Esophagus muscularis mucosa (tissue), 4 donors: ENCODE measurements around the gene KLHL6. TPM values are rescaled to one million over a fixed set of nuclear protein-coding genes. Genes with fewer than 3 reads are reported as not detected.

Experiments used
- DNase-seq: peaks from one replicate; pipeline ENCODE4 v3.0.0-alpha.2; 2017; ENCODE audit errors: extremely low spot score
- H3K27ac ChIP-seq, 4 donors: fragments of 200-600 bp; sonication (generic); replicated peaks in 1 of 4; 1 replicate in 3 of 4; 2 replicates in 1 of 4; pipeline ENCODE4 v1.5.1; 2016 to 2019; ENCODE audit warnings: mild to moderate bottlenecking in 1 of 4
- H3K27me3 ChIP-seq, 4 donors: fragments of 200-600 bp; sonication (generic); one replicate each; pipeline versions ENCODE4 v1.5.1 to v1.6.0; 2016 to 2019
- H3K36me3 ChIP-seq, 4 donors: fragments of 200-600 bp; sonication (generic); one replicate each; pipeline ENCODE4 v1.5.1; 2016 to 2019
- H3K4me1 ChIP-seq, 4 donors: fragments of 200-600 bp; sonication (generic); one replicate each; pipeline ENCODE4 v1.5.1; 2016 to 2019
- H3K4me3 ChIP-seq, 4 donors: fragments of 200-600 bp; sonication (generic); 1 replicate in 2 of 4; 2 replicates in 2 of 4; pipeline ENCODE4 v1.5.1; 2016 to 2019; ENCODE audit warnings: mild to moderate bottlenecking in 4 of 4, moderate library complexity in 1 of 4
- H3K9me3 ChIP-seq, 4 donors: fragments of 200-600 bp; sonication (generic); 1 replicate in 3 of 4; 2 replicates in 1 of 4; pipeline ENCODE4 v1.5.1; 2016 to 2019
- CTCF ChIP-seq, 3 experiments: fragments of 200-600 bp in 2 of 3; fragments of 450-650 bp in 1 of 3; sonication (generic) in 2 of 3; IDR thresholded peaks; one replicate each; pipeline ENCODE4 v1.5.1; 2017 to 2019; ENCODE audit warnings: antibody characterized with exemption in 3 of 3, mild to moderate bottlenecking in 2 of 3, moderate library complexity in 1 of 3
- EP300 ChIP-seq: sonication (generic); formaldehyde crosslinking; IDR thresholded peaks from one replicate; pipeline ENCODE4 v1.6.1; 2017; ENCODE audit warnings: antibody characterized with exemption
- POLR2A ChIP-seq: fragments of 450-650 bp; IDR thresholded peaks from one replicate; pipeline ENCODE4 v1.6.1; 2017; ENCODE audit warnings: antibody characterized with exemption, moderate library complexity, mild to moderate bottlenecking, low read depth
- POLR2AphosphoS5 ChIP-seq, 2 donors: sonication (generic); formaldehyde crosslinking; IDR thresholded peaks; one replicate each; pipeline ENCODE4 v1.6.1; 2017; ENCODE audit warnings: antibody characterized with exemption in 2 of 2
- WGBS: methylation state at CpG from one replicate; pipeline ENCODE4 v1.1.5; 2018; 5-methylcytosine and 5-hydroxymethylcytosine counted together
- intact Hi-C: fragments of 100-400 bp; cut with DNase I; formaldehyde crosslinking; loops from one replicate; pipeline ENCODE4 v1.15.1; 2023
- total RNA-seq, 4 donors: library from RNA; depleted of rRNA; stranded (reverse); fragments of >200 nt; gene quantifications; one replicate each; pipeline versions ENCODE4 v1.1.0 to v1.2.1, GENCODE V29; 2016

KLHL6 gene
- total RNA-seq, 4 donors from 2014 or later = 0.71 to 4.1 (median 1.3) TPM

GRCh38 chr3:183504597-183504996 is 50.9 kb downstream of the KLHL6 start:
- Histone ChIP-seq H3K9me3 (peaks cover 0 to 27% (median 5%) of the 10 kb centered on the region in 4 donors), H3K4me3 (no peak overlapping the region), H3K36me3 (no peaks in the 10 kb centered on the region), H3K4me1 (no peaks in the 10 kb centered on the region), H3K27me3 (no peaks in the 10 kb centered on the region), H3K27ac (no peak overlapping the region)
- TF ChIP-seq POLR2AphosphoS5 (IDR thresholded peaks at IDR 0.05) (no peak), CTCF (IDR thresholded peaks at IDR 0.05) (no peak), POLR2A (no peak), EP300 (no peak)
- 88% methylated on average over 1 of the region's 1 CpG for WGBS
- intact Hi-C loops = no loop called here
- DNase-seq = no peak

DNA sequence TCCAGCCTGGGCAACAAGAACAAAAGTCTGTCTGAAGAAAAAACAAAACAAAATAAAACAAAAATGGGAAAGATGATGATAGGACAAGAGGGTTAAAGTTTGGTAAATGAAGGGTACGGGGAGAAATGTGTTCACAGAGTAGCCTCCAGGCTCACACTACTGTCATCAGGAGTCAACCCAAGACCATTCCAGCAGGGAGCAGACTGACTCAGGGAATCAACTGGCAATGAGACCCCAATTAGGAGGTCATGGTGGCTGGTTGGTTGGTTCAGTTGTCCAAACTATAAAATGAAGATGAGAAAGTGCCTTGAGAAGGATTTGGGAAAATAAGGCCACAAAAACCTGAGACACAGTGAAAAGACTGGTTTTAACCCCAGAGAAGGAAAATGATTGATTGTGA is 51.8 kb downstream of the KLHL6 start:
- no peaks in the 10 kb centered on the region for H3K4me1 ChIP-seq
- intact Hi-C loops = no loop called here
- H3K4me3 ChIP-seq = no peak overlapping the region
- H3K27me3 ChIP-seq = no peaks in the 10 kb centered on the region
- DNase-seq = no peak
- H3K27ac ChIP-seq = no peak overlapping the region
- peaks cover 0 to 27% (median 5%) of the 10 kb centered on the region in 4 donors for H3K9me3 ChIP-seq
- no peak for TF ChIP-seq POLR2AphosphoS5 (IDR thresholded peaks at IDR 0.05)
- no peak for TF ChIP-seq EP300
- no peak for TF ChIP-seq CTCF (IDR thresholded peaks at IDR 0.05)
- TF ChIP-seq POLR2A = no peak
- WGBS = 78% methylated on average over 1 of the region's 1 CpG
- no peaks in the 10 kb centered on the region for H3K36me3 ChIP-seq

GRCh38 chr3:183502237-183503181 is 53.0 kb downstream of the KLHL6 start:
- no peak for DNase-seq

GRCh38 chr3:183500981-183501704 is 54.4 kb downstream of the KLHL6 start:
- TF ChIP-seq POLR2AphosphoS5 (IDR thresholded peaks at IDR 0.05) (no peak), POLR2A (no peak), EP300 (no peak), CTCF (IDR thresholded peaks at IDR 0.05) (no peak)
- no peak overlapping the region for H3K27ac ChIP-seq
- no peak for DNase-seq
- no peak overlapping the region for H3K4me3 ChIP-seq
- intact Hi-C loops = no loop called here
- no peaks in the 10 kb centered on the region for H3K36me3 ChIP-seq
- H3K4me1 ChIP-seq = no peaks in the 10 kb centered on the region
- WGBS = 88% methylated on average over 15 of the region's 15 CpGs
- H3K27me3 ChIP-seq = no peaks in the 10 kb centered on the region
- peaks cover 0 to 17% (median 5%) of the 10 kb centered on the region in 4 donors for H3K9me3 ChIP-seq

More at GRCh38 chr3:183502237-183503181, 53.0 kb downstream of the KLHL6 start:
- Histone ChIP-seq H3K4me1 (no peaks in the 10 kb centered on the region), H3K4me3 (no peak overlapping the region), H3K27ac (no peak overlapping the region), H3K27me3 (no peaks in the 10 kb centered on the region), H3K9me3 (peaks cover 0 to 27% (median 5%) of the 10 kb centered on the region in 4 donors), H3K36me3 (no peaks in the 10 kb centered on the region)
- TF ChIP-seq CTCF (IDR thresholded peaks at IDR 0.05) (peak in 1 of 3 experiments; percentile 28), POLR2A (no peak)
- 80% methylated on average over 7 of the region's 7 CpGs for WGBS
- intact Hi-C loops = no loop called here
